Nucleus accumbens (tissue), 56 donors: Measurements from ENCODE around the gene TAF1C.

Source experiments
- DNase-seq, 56 donors: peaks; one replicate each; lab custom pipeline; 2025; lab: John Stamatoyannopoulos, UW

The TAF1C gene

DNA sequence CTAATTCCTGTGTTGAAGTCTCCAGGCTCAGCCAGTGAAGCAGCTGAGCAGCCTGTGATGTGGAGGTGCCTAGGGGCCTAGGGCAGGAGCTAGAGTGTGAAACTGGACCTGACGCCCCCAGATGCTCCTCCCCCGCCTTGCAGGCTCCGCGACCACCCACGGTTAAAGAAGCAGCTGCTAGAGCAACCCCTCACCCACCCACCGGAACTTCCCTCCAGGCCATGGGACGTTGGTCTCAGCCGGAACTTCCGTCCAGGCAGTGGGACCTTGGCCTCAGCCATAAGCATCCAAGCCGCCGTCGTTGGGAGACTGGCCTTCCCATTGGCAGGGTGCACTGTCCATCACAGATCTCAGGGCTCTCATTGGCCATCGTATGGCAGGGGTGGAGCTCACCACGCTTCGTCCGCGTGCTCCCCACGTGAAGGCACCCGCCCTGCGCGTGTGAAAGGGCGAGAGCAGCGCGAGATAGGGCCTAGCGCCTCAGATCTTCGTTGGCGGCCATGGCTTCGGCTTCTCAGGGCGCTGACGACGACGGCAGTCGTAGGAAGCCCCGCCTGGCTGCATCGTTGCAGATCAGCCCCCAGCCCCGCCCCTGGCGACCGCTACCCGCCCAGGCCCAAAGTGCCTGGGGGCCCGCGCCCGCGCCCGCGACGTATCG is 4.0 kb upstream of the TAF1C start, which contains the start of gene ADAD2:
TSS of gene ADAD2 (plus strand) at position 427 of the 658 bp plus-strand sequence. CDS start at position 501, 74 bp downstream.
- no peak for DNase-seq

- no peak for DNase-seq
These were observed 2.1 kb downstream of the TAF1C start for GRCh38 chr16:84184775-84185174.

GRCh38 chr16:84183911-84184591 is 2.8 kb downstream of the TAF1C start:
- peak in 1 of 56 donors; percentile 20 for DNase-seq

DNA sequence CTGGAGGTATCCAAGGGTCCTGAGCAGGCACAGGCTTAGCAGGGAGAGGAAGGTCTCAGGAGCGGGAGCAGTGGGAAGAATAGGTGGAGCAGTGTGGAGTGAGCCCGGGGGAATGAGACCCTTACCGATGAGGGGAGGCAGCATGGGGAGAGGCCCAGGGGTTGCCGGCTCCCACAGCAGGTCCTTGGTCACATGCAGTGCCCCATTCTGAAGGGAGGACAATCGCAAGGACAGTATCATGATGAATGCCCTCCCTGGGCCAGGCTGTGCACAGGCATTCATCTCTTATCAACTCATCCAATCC is 3.3 kb downstream of the TAF1C start:
- no peak for DNase-seq

GRCh38 chr16:84182680-84183571 is 3.9 kb downstream of the TAF1C start:
- no peak for DNase-seq

GRCh38 chr16:84182104-84182503 is 4.8 kb downstream of the TAF1C start:
- no peak for DNase-seq

- no peak for DNase-seq
These were observed 5.5 kb downstream of the TAF1C start for GRCh38 chr16:84181144-84181915.

GRCh38 chr16:84180519-84181140 is 6.2 kb downstream of the TAF1C start:
- peak in 3 of 56 donors; percentile 40 to 52 (median 48) for DNase-seq

- DNase-seq, result no peak
These were observed 7.1 kb downstream of the TAF1C start for GRCh38 chr16:84179612-84180320.

GRCh38 chr16:84178892-84179611 is 7.8 kb downstream of the TAF1C start:
- no peak for DNase-seq

DNA sequence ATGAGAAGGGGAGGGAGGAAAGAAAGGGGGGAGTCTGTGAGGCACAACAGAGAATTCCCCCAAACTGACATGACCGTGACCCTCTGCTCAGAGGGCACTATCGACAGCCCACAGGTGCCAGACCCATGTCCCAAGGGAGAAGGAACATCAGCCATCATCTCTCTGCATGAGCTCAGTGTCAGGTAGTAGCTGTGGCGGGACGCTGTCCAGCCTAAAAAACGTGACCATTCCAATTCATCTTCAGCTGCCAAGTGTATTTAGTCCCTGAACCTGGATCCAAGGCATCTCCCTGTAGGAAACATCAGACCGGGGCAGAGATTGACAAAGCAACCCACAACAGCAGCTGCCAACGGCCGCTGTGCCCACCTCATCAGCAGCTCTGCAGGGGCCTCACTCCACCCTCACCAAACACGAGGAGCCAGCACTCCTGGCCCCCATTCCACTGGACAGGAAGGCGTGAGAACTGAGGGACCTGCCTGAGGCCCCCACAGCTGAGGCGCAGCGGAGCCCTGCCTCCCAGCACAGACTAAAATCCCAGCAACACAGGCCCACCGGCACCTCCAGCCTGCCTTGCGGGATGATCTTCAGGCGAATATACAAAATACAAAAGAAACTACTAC is 8.6 kb downstream of the TAF1C start:
- DNase-seq, result no peak

GRCh38 chr16:84177741-84178073 is 9.2 kb downstream of the TAF1C start:
- DNase-seq, result no peak

DNA sequence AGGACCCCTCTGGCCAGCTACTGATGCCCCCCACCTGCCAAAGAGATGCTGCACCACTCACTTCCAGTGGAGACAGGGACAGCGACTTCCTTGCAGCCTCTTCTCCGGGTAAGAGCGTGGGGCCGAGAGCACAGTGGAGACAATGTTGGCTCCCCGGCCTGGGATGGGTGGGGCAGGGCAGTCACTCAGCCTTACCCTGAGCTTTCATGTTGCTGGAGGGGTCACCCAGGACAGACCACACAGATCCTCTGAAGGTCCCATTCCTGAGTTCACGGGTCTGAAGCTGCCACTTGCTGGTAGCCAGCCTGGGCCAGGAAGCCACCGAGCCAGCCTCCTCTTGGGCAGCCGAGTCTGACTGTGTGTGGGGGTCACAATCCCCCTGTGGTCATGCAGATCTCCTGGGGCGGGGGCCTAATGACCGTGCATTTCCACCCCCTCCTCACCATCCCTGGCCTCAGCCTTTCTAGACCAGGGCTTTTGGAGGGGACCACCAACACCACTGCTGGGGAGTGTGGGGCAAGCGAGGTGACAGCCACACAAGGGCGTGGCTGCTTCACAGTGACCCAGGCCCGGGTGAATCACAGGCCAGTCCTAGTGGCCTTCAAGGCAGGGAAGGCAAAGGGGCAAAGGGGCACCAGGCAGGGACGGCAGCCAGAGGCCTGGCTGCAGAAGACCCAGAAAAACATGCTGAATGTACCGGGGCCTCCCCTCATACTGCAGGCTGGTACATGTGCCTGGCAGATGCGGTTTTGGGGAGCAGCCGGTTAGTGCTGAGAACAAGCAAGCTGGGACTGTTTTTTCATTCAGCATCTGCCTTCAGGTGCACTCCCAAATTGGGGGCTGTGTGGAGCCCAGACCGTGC is 10.4 kb downstream of the TAF1C start:
- DNase-seq, result no peak

- DNase-seq, result peak in 24 of 56 donors; percentile 6 to 78 (median 36)
These were observed 11.3 kb downstream of the TAF1C start for GRCh38 chr16:84175350-84176081.

DNA sequence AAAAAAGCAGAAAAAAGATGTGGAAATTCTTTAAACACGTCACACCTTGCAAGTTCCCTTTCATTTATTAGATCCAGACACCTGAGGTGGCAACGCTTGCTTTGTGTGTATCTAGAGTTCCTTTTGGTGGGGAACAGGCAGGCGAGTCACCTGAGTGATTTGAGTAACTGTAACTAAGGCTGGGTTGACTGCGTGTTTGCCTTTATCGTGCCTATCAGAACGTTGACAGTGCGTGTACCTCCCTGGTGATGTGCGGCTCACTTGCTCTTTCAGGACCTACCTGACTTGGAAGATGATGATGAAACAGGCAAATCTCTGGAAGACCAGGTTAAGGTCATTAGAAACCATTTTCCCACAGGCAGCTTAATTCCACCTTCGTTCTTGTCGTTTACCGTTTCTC is 12.5 kb downstream of the TAF1C start:
- peak in 6 of 56 donors; percentile 27 to 48 (median 39) for DNase-seq

- no peak for DNase-seq
These were observed 17.0 kb downstream of the TAF1C start for GRCh38 chr16:84169765-84170310.
